ENCODE measurements around the gene RDX.

Gene RDX

DNA sequence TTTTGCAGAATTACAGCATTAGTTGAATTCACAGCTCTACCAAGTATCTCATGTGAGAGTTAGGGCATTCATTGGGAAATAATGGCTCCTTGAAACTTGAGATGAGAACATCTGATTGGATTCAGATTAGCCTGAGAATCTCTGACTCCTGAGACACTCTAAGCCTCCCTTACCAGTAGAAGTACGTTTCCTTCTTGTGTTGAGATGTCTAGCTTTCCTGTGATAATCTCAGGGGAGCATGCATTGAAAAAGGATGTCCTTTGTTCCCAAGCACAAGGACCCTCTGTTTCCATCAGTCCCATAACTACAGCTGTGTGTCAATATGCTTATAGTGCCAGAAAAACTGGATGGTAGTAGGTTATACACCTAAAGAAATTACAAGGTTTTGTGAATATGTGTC lies 35.2 kb upstream of the RDX start:
- Histone ChIP-seq H3K36me3 (peaks cover 0 to 30% (median 8%) of the 10 kb centered on the region in 11 experiments; a peak in 10 of 22 replicates), H4K20me1 (no peaks in the 10 kb centered on the region), H3K4me2 (no peak overlapping the region), H3K27me3 (no peaks in the 10 kb centered on the region), H3K4me3 (no peak overlapping the region), H3K27ac (no peak overlapping the region), H3K9me3 (replicated peaks in 1 of 11) (peaks cover 12 to 45% (median 34%) of the 10 kb centered on the region in 11 experiments; a peak in 20 of 22 replicates), H3K9ac (no peak overlapping the region), H3K4me1 (peaks cover 14 to 29% (median 25%) of the 10 kb centered on the region in 10 experiments; a peak in 18 of 20 replicates)
- TF ChIP-seq Cebpa-rat (IDR thresholded peaks at IDR 0.05) = no peak

DNA sequence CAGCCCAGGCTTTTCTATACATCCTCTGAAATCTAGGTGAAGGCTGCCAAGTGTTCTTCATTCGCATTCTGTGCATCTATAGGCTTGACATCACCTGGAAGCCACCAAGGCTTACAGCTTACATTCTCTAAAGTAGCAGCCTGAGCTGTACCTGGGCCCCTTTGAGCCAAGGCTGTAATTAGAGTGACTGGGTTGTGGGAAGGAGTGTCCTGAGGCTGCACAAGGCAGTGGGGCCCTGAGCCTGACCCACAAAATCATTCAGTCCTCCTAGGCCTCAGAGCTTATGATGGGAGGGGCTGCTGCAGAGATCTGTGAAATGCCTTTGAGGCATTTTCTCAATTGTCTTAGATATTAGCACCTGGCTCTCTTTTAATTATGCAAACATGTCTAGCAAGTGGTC lies 33.0 kb upstream of the RDX start:
- peak overlapping the region in 5 of 11 experiments; percentile 86 to 99 (median 91); a peak in 9 of 22 replicates for H3K27ac ChIP-seq
- peak overlapping the region in 4 of 11 experiments; percentile 78 to 90 (median 83); a peak in 4 of 22 replicates for H3K9ac ChIP-seq
- peak overlapping the region in 8 of 11 experiments; percentile 64 to 89 (median 80); a peak in 14 of 22 replicates for H3K4me2 ChIP-seq
- no peaks in the 10 kb centered on the region for H3K27me3 ChIP-seq
- H3K36me3 ChIP-seq = peaks cover 0 to 25% (median 3%) of the 10 kb centered on the region in 11 experiments; a peak in 7 of 22 replicates
- no peak for TF ChIP-seq Cebpa-rat (IDR thresholded peaks at IDR 0.05)
- H3K4me1 ChIP-seq = peaks cover 14 to 34% (median 26%) of the 10 kb centered on the region in 10 experiments; a peak in 18 of 20 replicates
- no peaks in the 10 kb centered on the region for H4K20me1 ChIP-seq
- peak overlapping the region in 3 of 10 experiments; percentile 54 to 63 (median 56); a peak in 2 of 20 replicates for H3K4me3 ChIP-seq
- peaks cover 12 to 59% (median 40%) of the 10 kb centered on the region in 11 experiments; a peak in 20 of 22 replicates for H3K9me3 ChIP-seq (replicated peaks in 1 of 11)

DNA sequence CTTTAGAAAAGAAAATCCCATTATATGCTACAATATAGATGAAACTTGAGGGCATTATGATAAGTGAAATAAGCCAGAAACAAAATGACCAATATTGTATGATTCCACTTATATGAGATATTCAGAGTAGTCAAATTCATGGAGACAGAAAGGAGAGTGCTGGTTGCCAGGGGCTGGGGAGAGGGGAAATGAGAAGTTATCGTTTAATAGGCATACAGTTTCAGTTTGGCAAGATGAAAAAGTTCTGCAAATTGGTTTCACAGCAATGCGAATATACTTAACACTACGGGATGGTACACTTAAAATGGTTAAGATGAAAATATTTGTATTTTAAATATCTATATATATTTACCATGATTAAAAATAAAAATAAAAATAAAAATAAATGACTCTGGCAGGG lies 31.1 kb upstream of the RDX start:
- H3K4me2 ChIP-seq = peak overlapping the region; percentile 64 to 89 (median 73); a peak in 21 of 22 replicates
- peaks cover 14 to 34% (median 26%) of the 10 kb centered on the region in 10 experiments; a peak in 18 of 20 replicates for H3K4me1 ChIP-seq
- no peak for TF ChIP-seq Cebpa-rat (IDR thresholded peaks at IDR 0.05)
- peaks cover 7 to 49% (median 40%) of the 10 kb centered on the region in 11 experiments; a peak in 20 of 22 replicates for H3K9me3 ChIP-seq (replicated peaks in 1 of 11)
- no peaks in the 10 kb centered on the region for H4K20me1 ChIP-seq
- peak overlapping the region in 4 of 11 experiments; percentile 65 to 83 (median 74); a peak in 8 of 22 replicates for H3K9ac ChIP-seq
- H3K4me3 ChIP-seq = peak overlapping the region in 8 of 10 experiments; percentile 25 to 57 (median 42); a peak in 9 of 20 replicates
- H3K27me3 ChIP-seq = no peaks in the 10 kb centered on the region
- peaks cover 0 to 20% (median 3%) of the 10 kb centered on the region in 11 experiments; a peak in 7 of 22 replicates for H3K36me3 ChIP-seq
- peak overlapping the region in 7 of 11 experiments; percentile 29 to 99 (median 86); a peak in 12 of 22 replicates for H3K27ac ChIP-seq

DNA sequence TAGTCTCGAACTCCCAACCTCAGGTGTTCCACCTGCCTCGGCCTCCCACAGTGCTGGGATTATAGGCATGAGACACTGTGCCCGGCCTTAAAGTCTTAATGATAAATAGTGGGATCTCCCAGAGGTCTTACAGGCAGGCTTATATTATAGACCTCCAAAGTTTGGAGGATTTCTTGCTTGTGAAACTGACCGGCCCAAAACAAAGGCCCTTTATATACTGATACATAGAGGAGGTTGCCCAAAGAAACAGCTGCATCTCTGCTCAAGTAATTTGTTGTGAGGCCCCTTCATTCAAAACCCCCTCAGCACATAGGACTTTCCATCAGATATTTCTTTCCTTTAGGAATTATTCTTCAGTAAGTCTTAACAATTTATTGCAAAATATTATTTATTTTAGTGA lies 27.4 kb upstream of the RDX start:
- Histone ChIP-seq H3K9me3 (replicated peaks in 1 of 11) (peaks cover 0 to 19% (median 9%) of the 10 kb centered on the region in 11 experiments; a peak in 10 of 22 replicates), H3K9ac (no peak overlapping the region), H3K4me1 (peaks cover 16 to 26% (median 21%) of the 10 kb centered on the region in 10 experiments), H3K36me3 (no peaks in the 10 kb centered on the region), H3K4me2 (no peak overlapping the region), H3K27me3 (no peaks in the 10 kb centered on the region), H4K20me1 (no peaks in the 10 kb centered on the region), H3K4me3 (no peak overlapping the region), H3K27ac (no peak overlapping the region)
- no peak for TF ChIP-seq Cebpa-rat (IDR thresholded peaks at IDR 0.05)

DNA sequence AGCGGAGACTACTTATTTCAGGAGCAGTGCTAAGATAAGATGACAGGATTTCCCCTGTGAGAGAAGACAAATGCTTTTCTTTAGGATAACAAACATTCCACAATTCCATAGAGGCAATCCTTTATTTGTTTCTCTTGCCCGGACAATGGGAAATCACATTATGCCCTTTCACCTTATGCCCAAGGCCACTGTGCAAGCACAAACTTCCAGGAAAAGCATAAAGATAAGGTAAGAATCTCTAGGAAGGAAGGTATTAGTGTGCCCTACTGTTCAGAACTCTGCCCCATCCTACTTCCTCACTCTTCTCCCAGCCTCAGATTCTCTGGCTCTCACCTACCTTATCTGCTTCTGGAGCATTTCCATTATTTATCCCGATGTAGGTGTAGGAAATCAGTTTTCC lies 23.1 kb upstream of the RDX start:
- no peak overlapping the region for H3K4me3 ChIP-seq
- H3K9ac ChIP-seq = no peak overlapping the region
- H3K9me3 ChIP-seq (replicated peaks in 1 of 11) = peaks cover 0 to 4% (median 0%) of the 10 kb centered on the region in 11 experiments; a peak in 1 of 22 replicates
- no peak overlapping the region for H3K27ac ChIP-seq
- TF ChIP-seq Cebpa-rat (IDR thresholded peaks at IDR 0.05) = no peak
- no peaks in the 10 kb centered on the region for H3K27me3 ChIP-seq
- H3K4me2 ChIP-seq = 0 out of 22 replicates have a peak overlapping the region, but pooled peaks of 1 of the 11 experiments have one; percentile 79
- H3K36me3 ChIP-seq = no peaks in the 10 kb centered on the region
- H3K4me1 ChIP-seq = peaks cover 14 to 27% (median 16%) of the 10 kb centered on the region in 10 experiments
- H4K20me1 ChIP-seq = no peaks in the 10 kb centered on the region

DNA sequence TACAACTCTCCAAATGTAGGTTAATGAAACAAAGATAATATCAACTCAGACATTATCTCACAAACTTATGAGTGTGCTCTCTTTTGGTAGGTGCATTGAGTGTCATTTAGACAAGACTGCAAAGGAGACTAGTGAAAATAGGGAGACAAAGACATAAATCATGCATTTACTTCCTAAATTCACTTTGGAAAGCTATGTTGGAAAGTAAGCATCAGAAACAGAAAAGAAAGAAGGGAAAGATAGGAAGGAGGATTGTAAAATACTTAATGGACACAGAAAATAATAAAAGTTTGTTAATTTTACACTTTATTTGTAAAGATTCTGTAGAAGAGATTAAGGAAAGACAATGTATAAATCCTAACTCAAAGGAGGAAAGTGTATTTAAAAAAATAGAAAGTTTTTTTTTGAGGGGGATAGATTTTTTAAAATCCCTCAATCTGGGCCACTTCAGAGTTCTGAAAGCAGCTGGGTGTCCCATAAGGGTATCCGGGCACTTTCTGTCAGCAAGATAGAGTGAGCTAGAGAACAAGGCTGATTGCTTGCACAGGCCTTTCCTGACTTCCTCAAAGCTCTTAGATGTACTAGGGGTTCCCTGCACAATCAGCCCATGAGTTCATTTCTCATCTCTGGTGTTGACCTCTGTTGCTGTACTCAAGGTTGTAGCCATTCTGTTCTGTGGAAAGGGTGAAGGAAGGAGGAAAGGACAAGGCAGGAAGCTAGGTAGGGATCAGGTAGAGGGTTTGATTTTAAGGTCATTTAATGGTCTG lies 22.4 kb upstream of the RDX start:
- no peak overlapping the region for H3K27ac ChIP-seq
- no peaks in the 10 kb centered on the region for H4K20me1 ChIP-seq

DNA sequence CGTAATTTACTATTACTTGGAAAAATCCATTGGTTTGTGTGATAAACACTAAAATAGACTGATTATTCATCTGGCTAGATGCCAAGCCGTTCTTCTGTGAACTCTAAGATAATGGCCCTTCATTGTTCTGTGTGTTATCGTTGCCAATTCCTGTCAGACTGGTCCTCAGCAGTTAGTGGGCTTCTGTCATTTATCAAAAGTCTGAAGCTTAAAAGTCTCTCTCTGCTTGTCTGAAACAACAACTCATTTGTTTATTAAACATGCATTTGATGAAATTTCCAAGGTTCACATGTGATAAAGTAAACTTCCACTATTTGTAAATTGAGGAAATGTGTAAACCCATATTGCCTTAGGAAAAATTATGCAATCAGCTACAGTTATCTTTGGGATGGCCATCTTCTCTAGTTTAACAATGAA lies 21.1 kb upstream of the RDX start:
- no peak overlapping the region for H3K9ac ChIP-seq
- peaks cover 14 to 27% (median 16%) of the 10 kb centered on the region in 10 experiments for H3K4me1 ChIP-seq
- no peaks in the 10 kb centered on the region for H3K27me3 ChIP-seq
- H3K4me2 ChIP-seq = peak overlapping the region; percentile 20 to 79 (median 52)
- H4K20me1 ChIP-seq = no peaks in the 10 kb centered on the region
- H3K27ac ChIP-seq = no peak overlapping the region; a peak in 1 of 22 replicates
- no peak overlapping the region for H3K4me3 ChIP-seq
- no peak for TF ChIP-seq Cebpa-rat (IDR thresholded peaks at IDR 0.05)
- no peaks in the 10 kb centered on the region for H3K36me3 ChIP-seq
- 0 out of 22 replicates have a peak, but pooled peaks cover 0 to 4% (median 0%) of the 10 kb centered on the region in 11 experiments for H3K9me3 ChIP-seq (replicated peaks in 1 of 11)

More for the DNA sequence above, 22.4 kb upstream of the RDX start:
- TF ChIP-seq Cebpa-rat (IDR thresholded peaks at IDR 0.05) = no peak
- no peak overlapping the region for H3K4me3 ChIP-seq
- peak overlapping the region in 4 of 11 experiments; percentile 46 to 79 (median 60); a peak in 7 of 22 replicates for H3K4me2 ChIP-seq
- H3K9me3 ChIP-seq (replicated peaks in 1 of 11) = peaks cover 0 to 4% (median 0%) of the 10 kb centered on the region in 11 experiments; a peak in 1 of 22 replicates
- peaks cover 14 to 27% (median 16%) of the 10 kb centered on the region in 10 experiments for H3K4me1 ChIP-seq
- H3K9ac ChIP-seq = 0 out of 22 replicates have a peak overlapping the region, but pooled peaks of 1 of the 11 experiments have one; percentile 13
- no peaks in the 10 kb centered on the region for H3K36me3 ChIP-seq
- no peaks in the 10 kb centered on the region for H3K27me3 ChIP-seq

DNA sequence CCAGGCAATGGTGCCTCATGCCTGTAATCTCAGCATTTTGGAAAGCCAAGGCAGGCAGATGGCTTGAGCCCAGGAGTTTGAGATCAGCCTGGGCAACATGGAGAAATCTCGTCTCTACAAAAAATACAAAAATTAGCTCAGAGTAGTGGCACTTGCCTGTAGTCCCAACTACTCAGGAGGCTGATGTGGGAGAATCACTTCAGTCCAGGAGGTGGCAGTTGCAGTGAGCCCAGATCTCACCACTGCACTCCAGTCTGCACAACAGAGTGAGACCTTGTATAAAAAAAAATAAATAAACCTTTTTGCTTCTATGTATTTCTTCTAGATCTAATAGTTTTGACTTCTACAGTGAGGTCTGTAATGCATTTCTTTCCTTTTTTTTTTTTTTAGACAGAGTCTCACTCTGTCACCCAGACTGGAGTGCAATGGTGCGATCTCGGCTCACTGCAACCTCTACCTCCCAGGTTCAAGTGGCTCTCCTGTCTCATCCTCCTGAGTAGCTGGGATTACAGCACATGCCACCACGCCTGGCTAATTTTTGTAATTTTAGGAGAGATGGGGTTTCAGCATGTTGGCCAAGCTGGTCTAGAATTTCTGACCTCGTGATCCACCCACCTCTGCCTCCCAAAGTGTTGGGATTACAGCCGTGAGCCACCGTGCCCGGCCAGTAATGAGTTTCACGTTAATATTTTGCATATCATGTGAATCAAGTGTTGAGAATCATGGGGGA lies 18.1 kb upstream of the RDX start:
- TF ChIP-seq Cebpa-rat (IDR thresholded peaks at IDR 0.05) = no peak
- Histone ChIP-seq H3K36me3 (no peaks in the 10 kb centered on the region), H3K9me3 (replicated peaks in 1 of 11) (no peaks in the 10 kb centered on the region), H3K4me2 (no peak overlapping the region), H3K4me1 (peaks cover 14 to 31% (median 16%) of the 10 kb centered on the region in 10 experiments), H3K27me3 (no peaks in the 10 kb centered on the region), H3K9ac (no peak overlapping the region), H4K20me1 (no peaks in the 10 kb centered on the region), H3K27ac (no peak overlapping the region), H3K4me3 (no peak overlapping the region)
